ENCODE results near the gene PRKCB.

Gene PRKCB

GRCh38 chr16:23986455-23986854, 150.7 kb downstream of the PRKCB start:
- DNase-seq = no peak
- H3K27ac Mint-ChIP-seq = no peak overlapping the region
- no peak overlapping the region for H3K4me3 Mint-ChIP-seq
- no peaks in the 10 kb centered on the region for H3K27me3 Mint-ChIP-seq
- H3K36me3 Mint-ChIP-seq (ENCODE audit: low read depth) = peaks cover 33% of the 10 kb centered on the region
- peaks cover 23% of the 10 kb centered on the region for H3K4me1 Mint-ChIP-seq (ENCODE audit: low read depth)
- H3K9me3 Mint-ChIP-seq = no peaks in the 10 kb centered on the region

- no peaks in the 10 kb centered on the region for H3K27me3 Mint-ChIP-seq
- no peak overlapping the region for H3K27ac Mint-ChIP-seq
- H3K4me1 Mint-ChIP-seq (ENCODE audit: low read depth) = peaks cover 23% of the 10 kb centered on the region
- H3K4me3 Mint-ChIP-seq = no peak overlapping the region
- DNase-seq = no peak
- peaks cover 36% of the 10 kb centered on the region for H3K36me3 Mint-ChIP-seq (ENCODE audit: low read depth)
- no peaks in the 10 kb centered on the region for H3K9me3 Mint-ChIP-seq
Measured at GRCh38 chr16:23987443-23987842, 151.7 kb downstream of the PRKCB start.

DNA sequence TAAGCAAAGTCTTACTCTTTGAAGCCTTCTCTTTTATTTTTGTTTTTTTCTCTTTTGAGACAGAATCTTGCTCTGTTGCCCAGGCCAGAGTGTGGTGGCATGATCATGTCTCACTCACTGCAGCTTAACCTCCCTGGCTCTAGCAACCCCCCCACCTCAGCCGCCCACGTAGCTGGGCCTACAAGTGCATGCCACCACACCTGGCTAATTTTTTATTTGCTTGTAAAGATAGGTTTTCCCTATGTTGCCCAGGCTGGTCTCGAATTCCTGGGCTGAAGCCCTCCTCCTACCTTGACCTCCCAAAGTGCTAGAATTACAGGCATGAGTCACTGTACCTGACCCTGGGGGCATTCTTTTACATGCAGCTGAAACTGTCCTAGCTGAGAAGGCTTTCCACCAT, 154.7 kb downstream of the PRKCB start:
- Mint-ChIP-seq H3K36me3 (ENCODE audit: low read depth) (peaks cover 44% of the 10 kb centered on the region), H3K4me1 (ENCODE audit: low read depth) (peaks cover 19% of the 10 kb centered on the region), H3K4me3 (no peak overlapping the region), H3K27ac (no peak overlapping the region), H3K27me3 (no peaks in the 10 kb centered on the region), H3K9me3 (no peaks in the 10 kb centered on the region)
- DNase-seq = no peak

GRCh38 chr16:23991066-23991465, 155.3 kb downstream of the PRKCB start:
- Mint-ChIP-seq H3K9me3 (no peaks in the 10 kb centered on the region), H3K4me1 (ENCODE audit: low read depth) (peaks cover 19% of the 10 kb centered on the region)

DNA sequence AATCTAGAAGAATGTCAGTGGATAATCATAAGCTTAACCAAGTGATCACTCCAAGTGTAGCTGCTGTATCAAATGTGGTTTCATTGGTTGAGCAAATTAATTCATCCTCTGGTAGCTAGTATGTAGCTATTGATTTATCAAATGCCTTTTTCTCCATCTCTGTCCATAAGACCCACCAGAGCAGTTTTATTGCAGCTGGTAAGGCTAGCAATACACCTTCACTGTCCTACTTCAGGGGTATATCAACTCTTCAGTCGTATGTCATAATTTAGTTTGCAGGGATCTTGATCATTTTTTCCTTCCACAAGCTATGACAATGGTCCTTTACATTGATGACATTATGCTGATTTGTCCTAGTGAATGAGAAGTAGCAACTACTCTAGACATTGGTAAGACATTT, 158.8 kb downstream of the PRKCB start:
- Mint-ChIP-seq H3K4me1 (ENCODE audit: low read depth) (peaks cover 32% of the 10 kb centered on the region), H3K9me3 (no peaks in the 10 kb centered on the region), H3K4me3 (no peak overlapping the region), H3K27ac (no peak overlapping the region), H3K27me3 (no peaks in the 10 kb centered on the region), H3K36me3 (ENCODE audit: low read depth) (peaks cover 56% of the 10 kb centered on the region)
- DNase-seq = no peak

More at GRCh38 chr16:23991066-23991465, 155.3 kb downstream of the PRKCB start:
- no peak for DNase-seq
- H3K27ac Mint-ChIP-seq = no peak overlapping the region
- H3K27me3 Mint-ChIP-seq = no peaks in the 10 kb centered on the region
- no peak overlapping the region for H3K4me3 Mint-ChIP-seq
- peaks cover 50% of the 10 kb centered on the region for H3K36me3 Mint-ChIP-seq (ENCODE audit: low read depth)

GRCh38 chr16:23996258-23996955, 160.6 kb downstream of the PRKCB start:
- no peak overlapping the region for H3K27ac Mint-ChIP-seq
- H3K4me1 Mint-ChIP-seq (ENCODE audit: low read depth) = peaks cover 32% of the 10 kb centered on the region
- no peaks in the 10 kb centered on the region for H3K9me3 Mint-ChIP-seq
- DNase-seq = no peak
- peaks cover 49% of the 10 kb centered on the region for H3K36me3 Mint-ChIP-seq (ENCODE audit: low read depth)
- no peaks in the 10 kb centered on the region for H3K27me3 Mint-ChIP-seq
- no peak overlapping the region for H3K4me3 Mint-ChIP-seq

DNA sequence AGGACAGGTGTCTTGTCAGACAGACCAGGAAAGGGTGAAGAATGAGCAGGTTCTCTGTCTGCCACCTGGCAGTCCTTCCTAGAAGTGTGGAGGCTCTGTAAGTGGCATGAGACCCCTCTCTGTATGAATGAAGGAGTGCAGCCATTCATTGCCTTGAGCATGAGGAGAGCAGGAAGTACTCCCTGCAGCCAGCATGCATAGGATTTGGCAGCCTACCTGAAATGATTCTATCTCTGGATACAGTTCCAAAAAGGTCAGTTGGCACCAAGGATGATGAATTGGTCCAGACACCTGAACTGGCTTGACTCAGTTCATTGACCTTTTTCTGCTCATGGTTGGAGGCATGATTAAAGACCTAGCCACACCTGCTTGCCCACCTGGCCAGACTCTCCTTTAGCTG, 163.0 kb downstream of the PRKCB start:
- peak overlapping the region; percentile 91 for H3K27ac Mint-ChIP-seq
- peaks cover 42% of the 10 kb centered on the region for H3K4me1 Mint-ChIP-seq (ENCODE audit: low read depth)
- no peaks in the 10 kb centered on the region for H3K9me3 Mint-ChIP-seq
- DNase-seq = no peak
- H3K36me3 Mint-ChIP-seq (ENCODE audit: low read depth) = peaks cover 55% of the 10 kb centered on the region
- H3K27me3 Mint-ChIP-seq = no peaks in the 10 kb centered on the region
- no peak overlapping the region for H3K4me3 Mint-ChIP-seq

- peak; percentile 67 for DNase-seq
- Mint-ChIP-seq H3K9me3 (no peaks in the 10 kb centered on the region), H3K4me3 (peak overlapping the region; percentile 12), H3K36me3 (ENCODE audit: low read depth) (peaks cover 49% of the 10 kb centered on the region), H3K27me3 (no peaks in the 10 kb centered on the region), H3K4me1 (ENCODE audit: low read depth) (peaks cover 42% of the 10 kb centered on the region), H3K27ac (peak overlapping the region; percentile 91)
Measured at GRCh38 chr16:23999663-24000062, 163.9 kb downstream of the PRKCB start.

GRCh38 chr16:24001710-24002109, 165.9 kb downstream of the PRKCB start:
- Mint-ChIP-seq H3K4me3 (no peak overlapping the region), H3K27ac (no peak overlapping the region), H3K36me3 (ENCODE audit: low read depth) (peaks cover 44% of the 10 kb centered on the region), H3K4me1 (ENCODE audit: low read depth) (peaks cover 58% of the 10 kb centered on the region), H3K27me3 (no peaks in the 10 kb centered on the region), H3K9me3 (no peaks in the 10 kb centered on the region)
- DNase-seq = no peak

GRCh38 chr16:24002619-24003018, 166.8 kb downstream of the PRKCB start:
- Mint-ChIP-seq H3K27ac (no peak overlapping the region), H3K4me1 (ENCODE audit: low read depth) (peaks cover 57% of the 10 kb centered on the region), H3K27me3 (no peaks in the 10 kb centered on the region), H3K4me3 (no peak overlapping the region), H3K36me3 (ENCODE audit: low read depth) (peaks cover 38% of the 10 kb centered on the region), H3K9me3 (no peaks in the 10 kb centered on the region)
- DNase-seq = no peak

DNA sequence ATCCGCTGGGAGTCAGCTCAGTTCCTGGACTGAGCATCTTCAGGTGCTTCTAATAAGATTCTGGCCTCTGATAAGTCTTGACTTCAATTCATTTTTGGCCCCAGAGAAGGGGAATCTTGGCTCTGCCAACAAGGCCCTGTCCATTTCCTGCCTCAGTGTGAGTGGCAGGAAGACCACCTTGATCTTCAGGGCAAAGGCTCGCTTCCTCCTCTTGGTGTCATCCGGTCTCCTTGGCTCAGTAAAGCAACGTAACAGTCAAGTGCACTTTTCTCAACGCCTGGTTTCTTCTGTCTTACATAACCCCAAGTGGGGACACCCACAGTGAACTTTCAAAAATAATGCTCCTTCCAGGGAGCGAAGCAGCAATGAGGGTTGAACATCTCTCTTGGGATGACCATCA, 169.8 kb downstream of the PRKCB start:
- DNase-seq = no peak
- peak overlapping the region; percentile 58 for H3K27ac Mint-ChIP-seq
- H3K9me3 Mint-ChIP-seq = no peaks in the 10 kb centered on the region
- no peak overlapping the region for H3K4me3 Mint-ChIP-seq
- H3K4me1 Mint-ChIP-seq (ENCODE audit: low read depth) = peaks cover 50% of the 10 kb centered on the region
- H3K27me3 Mint-ChIP-seq = no peaks in the 10 kb centered on the region
- peaks cover 21% of the 10 kb centered on the region for H3K36me3 Mint-ChIP-seq (ENCODE audit: low read depth)

DNA sequence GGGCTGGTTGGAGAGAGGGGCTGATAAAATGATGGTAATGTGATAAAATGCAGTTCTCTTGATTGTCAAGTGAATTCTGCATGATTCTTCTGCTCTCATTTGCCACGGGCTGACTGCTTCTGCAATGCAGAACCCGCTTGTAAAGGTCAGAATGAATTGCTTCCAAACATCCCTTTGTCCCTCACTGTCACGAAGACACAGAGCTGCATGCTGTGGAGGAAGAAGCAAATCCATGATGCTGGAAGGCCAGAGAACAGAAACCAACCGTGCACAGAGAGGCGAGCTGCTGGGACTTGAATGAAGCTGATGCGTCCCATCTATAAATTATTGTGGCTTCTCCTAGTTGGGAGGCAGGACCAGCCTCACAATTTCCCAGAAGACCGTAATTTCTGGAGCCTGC, 171.6 kb downstream of the PRKCB start:
- H3K27ac Mint-ChIP-seq = no peak overlapping the region
- peaks cover 21% of the 10 kb centered on the region for H3K36me3 Mint-ChIP-seq (ENCODE audit: low read depth)
- DNase-seq = no peak
- no peaks in the 10 kb centered on the region for H3K9me3 Mint-ChIP-seq
- no peak overlapping the region for H3K4me3 Mint-ChIP-seq
- H3K27me3 Mint-ChIP-seq = no peaks in the 10 kb centered on the region
- H3K4me1 Mint-ChIP-seq (ENCODE audit: low read depth) = peaks cover 46% of the 10 kb centered on the region

DNA sequence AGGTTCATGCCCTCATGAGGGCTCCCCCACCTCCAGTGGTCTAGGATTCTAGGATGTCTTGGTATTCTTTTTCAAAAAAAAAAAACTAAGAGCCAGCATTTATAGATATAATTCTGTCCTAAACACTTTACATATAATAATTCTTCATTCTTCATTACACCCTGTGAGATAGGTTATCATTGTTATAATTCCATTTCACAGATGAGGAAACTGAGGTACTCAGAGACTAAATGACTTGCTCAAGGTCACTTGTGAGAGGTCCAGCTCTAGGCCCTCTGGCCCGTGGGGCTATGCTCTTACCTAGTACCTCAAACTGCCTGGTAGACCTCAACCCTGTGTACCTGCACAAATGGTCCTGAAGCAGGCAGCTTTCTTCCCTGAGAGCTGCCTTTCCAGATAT, 172.2 kb downstream of the PRKCB start:
- peaks cover 17% of the 10 kb centered on the region for H3K36me3 Mint-ChIP-seq (ENCODE audit: low read depth)

GRCh38 chr16:24009098-24009497, 173.3 kb downstream of the PRKCB start:
- Mint-ChIP-seq H3K9me3 (no peaks in the 10 kb centered on the region), H3K27ac (no peak overlapping the region), H3K4me1 (ENCODE audit: low read depth) (peaks cover 52% of the 10 kb centered on the region), H3K4me3 (no peak overlapping the region), H3K36me3 (ENCODE audit: low read depth) (peaks cover 9% of the 10 kb centered on the region), H3K27me3 (no peaks in the 10 kb centered on the region)
- no peak for DNase-seq

More for the DNA sequence above, 172.2 kb downstream of the PRKCB start:
- Mint-ChIP-seq H3K27ac (no peak overlapping the region), H3K4me3 (no peak overlapping the region), H3K4me1 (ENCODE audit: low read depth) (peaks cover 46% of the 10 kb centered on the region), H3K9me3 (no peaks in the 10 kb centered on the region), H3K27me3 (no peaks in the 10 kb centered on the region)
- DNase-seq = no peak

- H3K27ac Mint-ChIP-seq = no peak overlapping the region
Measured at GRCh38 chr16:24009955-24010354, 174.2 kb downstream of the PRKCB start.

More at GRCh38 chr16:24009955-24010354, 174.2 kb downstream of the PRKCB start:
- peaks cover 56% of the 10 kb centered on the region for H3K4me1 Mint-ChIP-seq (ENCODE audit: low read depth)
- no peak for DNase-seq
- H3K36me3 Mint-ChIP-seq (ENCODE audit: low read depth) = peaks cover 9% of the 10 kb centered on the region
- H3K27me3 Mint-ChIP-seq = no peaks in the 10 kb centered on the region
- H3K4me3 Mint-ChIP-seq = no peak overlapping the region
- H3K9me3 Mint-ChIP-seq = no peaks in the 10 kb centered on the region
